Measurements from ENCODE around the gene SMAGP. TPM values are rescaled to one million over a fixed set of nuclear protein-coding genes. Genes with fewer than 3 reads are reported as not detected.

Gene SMAGP
- total RNA-seq: 11.7 and 16.9 TPM in 2 replicates

DNA sequence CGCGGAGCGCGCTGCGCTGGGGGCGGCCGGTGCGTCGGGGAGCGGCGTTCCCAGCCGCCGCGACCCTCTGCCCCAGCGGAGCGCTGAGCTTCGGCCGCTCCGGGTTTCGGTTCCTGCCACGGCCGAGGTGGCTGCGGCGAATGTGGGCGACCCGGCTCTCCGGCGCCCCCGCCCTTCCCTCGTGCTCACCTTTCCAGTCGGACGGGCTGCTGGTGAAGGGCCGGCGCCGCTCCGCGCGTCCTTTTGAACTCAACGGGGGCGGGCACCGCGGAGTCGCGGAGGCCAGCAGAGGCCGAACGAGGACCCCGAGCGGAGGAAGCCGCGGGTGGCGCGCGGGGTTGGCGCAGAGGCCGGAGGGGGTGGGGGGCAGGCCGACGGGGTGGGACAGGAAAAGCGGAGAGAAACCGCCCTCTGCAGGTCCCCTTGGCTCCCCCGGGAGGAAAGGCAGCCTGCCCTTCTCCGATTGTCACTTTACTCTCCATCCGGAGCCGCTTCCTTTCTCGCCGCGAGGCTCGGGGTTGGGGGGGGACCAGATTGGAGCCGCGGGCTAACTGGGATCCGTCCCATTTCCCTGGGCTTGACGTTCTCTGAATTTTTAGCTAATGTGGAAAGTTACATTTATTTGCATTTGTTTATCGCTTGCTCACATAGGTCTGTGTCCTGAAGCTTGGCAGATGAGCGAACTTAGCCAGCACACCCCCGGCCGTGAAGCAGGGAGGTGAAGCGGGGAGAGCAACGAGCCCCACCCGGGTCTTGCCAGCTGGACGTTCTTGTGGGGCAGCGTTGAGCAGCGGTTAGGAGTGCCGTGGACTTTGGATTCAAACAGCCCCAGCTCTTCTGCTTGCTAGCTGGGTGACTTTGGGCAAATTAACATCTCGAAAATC lies at the start of gene SMAGP:
Gene SMAGP, minus strand, starts transcription at position 349 of the 884 bp plus-strand sequence. CDS start 1,137 bp downstream, outside the sequence.

GRCh38 chr12:51238510-51239334 lies 31.5 kb downstream of the SMAGP start, which contains the start of gene DAZAP2:
DAZAP2 (plus strand) TSS chr12:51238826; CDS start chr12:51238908, 82 bp downstream.

DNA sequence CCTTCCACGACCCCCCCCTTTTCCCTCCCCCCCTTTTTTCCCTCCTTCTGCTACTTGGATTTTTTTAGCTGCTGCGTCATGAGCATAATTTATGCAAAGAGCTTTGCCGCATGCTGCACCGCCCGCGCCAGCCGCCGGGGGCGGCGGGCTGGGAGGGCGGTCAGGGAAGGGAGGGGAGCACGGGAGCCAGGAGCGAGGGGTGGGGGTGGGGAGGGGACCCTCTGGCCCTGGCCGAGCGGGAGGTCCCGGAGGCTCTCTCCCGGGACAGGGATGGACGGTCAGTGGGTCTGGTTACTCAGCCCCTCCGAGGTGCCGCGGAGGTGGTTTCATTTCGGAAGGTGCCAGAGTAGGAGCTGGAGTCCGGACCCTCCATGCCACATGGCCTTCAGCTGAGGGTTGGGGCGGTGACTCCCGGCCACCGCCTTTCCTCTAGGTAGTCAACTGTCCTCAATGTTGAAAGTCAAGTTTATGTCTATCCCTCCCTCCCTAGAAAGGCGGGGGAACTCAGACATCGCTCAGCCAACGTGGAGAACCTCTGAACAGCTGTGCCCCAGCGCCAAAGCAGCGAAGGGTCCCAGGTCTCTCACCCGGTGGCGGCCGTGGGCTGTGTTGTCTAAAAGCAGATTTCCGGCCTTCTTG lies 52.1 kb downstream of the SMAGP start, which contains the start of gene POU6F1:
Gene POU6F1, minus strand, starts transcription at position 95 of the 639 bp plus-strand sequence. CDS start 11,226 bp downstream, outside the sequence.

Other genes starting within 250 kb of the SMAGP start
- 39.9 and 54.2 TPM in 2 replicates for gene SLC11A2, start 244.0 kb downstream of the SMAGP start, total RNA-seq
- gene LETMD1, start 222.1 kb downstream of the SMAGP start, total RNA-seq: 33.0 and 87.0 TPM in 2 replicates
- 12.4 and 25.5 TPM in 2 replicates for gene CSRNP2, start 186.8 kb downstream of the SMAGP start, total RNA-seq
- gene TFCP2, start 97.3 kb downstream of the SMAGP start, total RNA-seq: 6.7 and 7.9 TPM in 2 replicates
- gene POU6F1, start 52.4 kb downstream of the SMAGP start, total RNA-seq: 0.64 and 0.96 TPM in 2 replicates
- gene DAZAP2, start 31.6 kb downstream of the SMAGP start, total RNA-seq: 75.7 and 88.0 TPM in 2 replicates
- gene BIN2, start 53.8 kb upstream of the SMAGP start, total RNA-seq: not detected in 2 replicates
- not detected in 2 replicates for gene CELA1, start 76.3 kb upstream of the SMAGP start, total RNA-seq
- gene GALNT6, start 121.0 kb upstream of the SMAGP start, total RNA-seq: 23.7 and 61.9 TPM in 2 replicates
- gene SLC4A8, start 154.4 kb upstream of the SMAGP start, total RNA-seq: 0.43 and 0.48 TPM in 2 replicates